BJ (cell line): ENCODE measurements around the gene IVNS1ABP. TPM values are rescaled to one million over a fixed set of nuclear protein-coding genes. Genes with fewer than 3 reads are reported as not detected.
"Not testable (repeated sequence)": the region's sequence is repeated elsewhere in the genome, so short reads cannot be mapped to it uniquely, and the experiment has no call there.

Source experiments
- CTCF ChIA-PET: fragments of 350-600 bp; formaldehyde crosslinking; extraction: SDS; loops from one replicate; lab custom pipeline; 2021; ENCODE audit warnings: antibody characterized with exemption, inconsistent platforms; lab: Yijun Ruan, JAX
- POLR2A ChIA-PET: fragments of 300-600 bp; sonication (Branson Sonifier 250); formaldehyde crosslinking; extraction: SDS; loops from one replicate; lab custom pipeline; 2021; ENCODE audit warnings: antibody characterized with exemption; lab: Charles Lee
- DNase-seq: peaks from one replicate; pipeline ENCODE4 v3.0.0-alpha.2; 2011; ENCODE audit warnings: low read depth
- H3K27me3 ChIP-seq: 2 replicates; pipeline ENCODE4 v1.6.0; 2011; ENCODE audit warnings: low read length; ENCODE audit not compliant: control insufficient read depth, insufficient read depth
- H3K36me3 ChIP-seq: 2 replicates; pipeline ENCODE4 v1.5.1; 2011; ENCODE audit warnings: low read length; ENCODE audit not compliant: control insufficient read depth, insufficient read depth
- H3K4me3 ChIP-seq: 2 replicates; pipeline ENCODE4 v1.5.1; 2011; ENCODE audit warnings: low read depth, mild to moderate bottlenecking, control low read depth, low read length
- polyA plus RNA-seq: library from polyadenylated mRNA; depleted of rRNA; stranded (reverse); fragments of >200 nt; gene quantifications from 2 replicates; pipeline ENCODE4 v1.2.3, GENCODE V29; 2011
- TF ChIP-seq, protein P1 (sequence below): IDR thresholded peaks from 2 replicates; pipeline ENCODE4 v1.5.1; 2011; ENCODE audit warnings: low read depth, mild to moderate bottlenecking, control low read depth, inconsistent platforms, low read length, moderate library complexity; ENCODE audit not compliant: insufficient read depth

The IVNS1ABP gene
- polyA plus RNA-seq, 1 experiment: 48.1 TPM

GRCh38 chr1:185262151-185262550, 54.9 kb downstream of the IVNS1ABP start:
- H3K4me3 ChIP-seq: no peak overlapping the region
- ChIA-PET POLR2A (no interaction called here), CTCF (interaction anchor here (0.6 to 1.1 kb wide), 2 partner anchors 13 to 189 kb away, joined by 3 to 5 read pairs; no protein-coding TSS in a partner anchor)
- TF ChIP-seq, protein P1, sequence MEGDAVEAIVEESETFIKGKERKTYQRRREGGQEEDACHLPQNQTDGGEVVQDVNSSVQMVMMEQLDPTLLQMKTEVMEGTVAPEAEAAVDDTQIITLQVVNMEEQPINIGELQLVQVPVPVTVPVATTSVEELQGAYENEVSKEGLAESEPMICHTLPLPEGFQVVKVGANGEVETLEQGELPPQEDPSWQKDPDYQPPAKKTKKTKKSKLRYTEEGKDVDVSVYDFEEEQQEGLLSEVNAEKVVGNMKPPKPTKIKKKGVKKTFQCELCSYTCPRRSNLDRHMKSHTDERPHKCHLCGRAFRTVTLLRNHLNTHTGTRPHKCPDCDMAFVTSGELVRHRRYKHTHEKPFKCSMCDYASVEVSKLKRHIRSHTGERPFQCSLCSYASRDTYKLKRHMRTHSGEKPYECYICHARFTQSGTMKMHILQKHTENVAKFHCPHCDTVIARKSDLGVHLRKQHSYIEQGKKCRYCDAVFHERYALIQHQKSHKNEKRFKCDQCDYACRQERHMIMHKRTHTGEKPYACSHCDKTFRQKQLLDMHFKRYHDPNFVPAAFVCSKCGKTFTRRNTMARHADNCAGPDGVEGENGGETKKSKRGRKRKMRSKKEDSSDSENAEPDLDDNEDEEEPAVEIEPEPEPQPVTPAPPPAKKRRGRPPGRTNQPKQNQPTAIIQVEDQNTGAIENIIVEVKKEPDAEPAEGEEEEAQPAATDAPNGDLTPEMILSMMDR: no peak
- no peaks in the 10 kb centered on the region for H3K27me3 ChIP-seq
- no peaks in the 10 kb centered on the region for H3K36me3 ChIP-seq
- no peak for DNase-seq

DNA sequence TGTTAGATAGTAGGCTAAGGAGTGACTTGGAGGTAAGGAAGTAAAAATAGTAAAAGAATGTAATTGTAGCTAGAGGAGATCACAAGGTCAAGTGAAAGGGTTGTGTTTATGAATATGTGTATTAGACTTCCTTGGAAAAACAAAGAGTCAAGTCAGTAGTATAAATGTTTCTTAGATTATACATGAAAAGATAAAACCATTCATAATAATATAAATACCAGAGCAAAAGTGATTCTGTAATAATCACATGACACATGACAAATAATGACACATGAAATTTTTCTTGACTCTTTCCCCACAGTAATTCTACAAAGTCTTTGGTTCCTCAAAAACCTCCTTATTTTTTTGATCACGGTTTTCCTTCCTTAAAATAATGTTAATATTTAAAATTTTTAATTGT, 56.4 kb downstream of the IVNS1ABP start:
- no peak overlapping the region for H3K4me3 ChIP-seq
- ChIA-PET CTCF (no interaction called here), POLR2A (no interaction called here)
- DNase-seq: no peak
- TF ChIP-seq, protein P1: no peak
- H3K27me3 ChIP-seq: no peaks in the 10 kb centered on the region
- no peaks in the 10 kb centered on the region for H3K36me3 ChIP-seq

- TF ChIP-seq, protein P1: no peak
These were observed 58.4 kb downstream of the IVNS1ABP start for GRCh38 chr1:185258676-185259075.

GRCh38 chr1:185257950-185258208, 59.2 kb downstream of the IVNS1ABP start:
- no peak overlapping the region for H3K4me3 ChIP-seq
- H3K27me3 ChIP-seq: no peaks in the 10 kb centered on the region
- H3K36me3 ChIP-seq: no peaks in the 10 kb centered on the region
- CTCF ChIA-PET: no interaction called here
- no peak for DNase-seq
- POLR2A ChIA-PET: no interaction called here
- TF ChIP-seq, protein P1: no peak

More at GRCh38 chr1:185258676-185259075, 58.4 kb downstream of the IVNS1ABP start:
- POLR2A ChIA-PET: interaction anchor here (0.5 kb wide), 1 partner anchor 25 kb away, joined by 3 read pairs; no protein-coding TSS in a partner anchor
- CTCF ChIA-PET: no interaction called here
- DNase-seq: no peak
- Histone ChIP-seq H3K4me3 (no peak overlapping the region), H3K36me3 (no peaks in the 10 kb centered on the region), H3K27me3 (no peaks in the 10 kb centered on the region)

DNA sequence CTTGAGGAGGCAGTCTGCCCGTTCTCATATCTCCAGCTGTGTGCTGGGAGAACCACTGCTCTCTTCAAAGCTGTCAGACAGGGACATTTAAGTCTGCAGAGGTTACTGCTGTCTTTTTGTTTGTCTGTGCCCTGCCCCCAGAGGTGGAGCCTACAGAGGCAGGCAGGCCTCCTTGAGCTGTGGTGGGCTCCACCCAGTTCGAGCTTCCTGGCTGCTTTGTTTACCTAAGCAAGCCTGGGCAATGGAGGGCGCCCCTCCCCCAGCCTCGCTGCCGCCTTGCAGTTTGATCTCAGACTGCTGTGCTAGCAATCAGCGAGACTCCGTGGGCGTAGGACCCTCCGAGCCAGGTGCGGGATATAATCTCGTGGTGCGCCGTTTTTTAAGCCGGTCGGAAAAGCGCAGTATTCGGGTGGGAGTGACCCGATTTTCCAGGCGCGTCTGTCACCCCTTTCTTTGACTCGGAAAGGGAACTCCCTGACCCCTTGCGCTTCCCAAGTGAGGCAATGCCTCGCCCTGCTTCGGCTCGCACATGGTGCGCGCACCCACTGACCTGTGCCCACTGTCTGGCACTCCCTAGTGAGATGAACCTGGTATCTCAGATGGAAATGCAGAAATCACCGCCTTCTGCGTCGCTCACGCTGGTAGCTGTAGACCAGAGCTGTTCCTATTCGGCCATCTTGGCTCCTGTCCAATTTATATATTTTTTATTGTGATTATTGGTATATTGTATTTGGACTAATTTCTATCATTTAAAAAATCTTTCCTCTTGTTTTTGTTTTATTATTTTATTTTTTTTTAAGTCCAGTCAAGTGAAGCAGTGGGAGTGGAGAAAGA, 59.7 kb downstream of the IVNS1ABP start:
- CTCF ChIA-PET, POLR2A ChIA-PET, H3K4me3 ChIP-seq, H3K36me3 ChIP-seq, H3K27me3 ChIP-seq, DNase-seq: not testable (repeated sequence)

DNA sequence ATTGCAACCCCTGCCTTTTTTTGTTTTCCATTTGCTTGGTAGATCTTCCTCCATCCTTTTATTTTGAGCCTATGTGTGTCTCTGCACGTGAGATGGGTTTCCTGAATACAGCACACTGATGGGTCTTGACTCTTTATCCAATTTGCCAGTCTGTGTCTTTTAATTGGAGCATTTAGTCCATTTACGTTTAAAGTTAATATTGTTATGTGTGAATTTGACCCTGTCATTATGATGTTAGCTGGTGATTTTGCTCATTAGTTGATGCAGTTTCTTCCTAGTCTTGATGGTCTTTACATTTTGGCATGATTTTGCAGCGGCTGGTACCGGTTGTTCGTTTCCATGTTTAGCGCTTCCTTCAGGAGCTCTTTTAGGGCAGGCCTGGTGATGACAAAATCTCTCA, 61.4 kb downstream of the IVNS1ABP start:
- POLR2A ChIA-PET, H3K4me3 ChIP-seq, DNase-seq, H3K27me3 ChIP-seq, CTCF ChIA-PET, H3K36me3 ChIP-seq: not testable (repeated sequence)

DNA sequence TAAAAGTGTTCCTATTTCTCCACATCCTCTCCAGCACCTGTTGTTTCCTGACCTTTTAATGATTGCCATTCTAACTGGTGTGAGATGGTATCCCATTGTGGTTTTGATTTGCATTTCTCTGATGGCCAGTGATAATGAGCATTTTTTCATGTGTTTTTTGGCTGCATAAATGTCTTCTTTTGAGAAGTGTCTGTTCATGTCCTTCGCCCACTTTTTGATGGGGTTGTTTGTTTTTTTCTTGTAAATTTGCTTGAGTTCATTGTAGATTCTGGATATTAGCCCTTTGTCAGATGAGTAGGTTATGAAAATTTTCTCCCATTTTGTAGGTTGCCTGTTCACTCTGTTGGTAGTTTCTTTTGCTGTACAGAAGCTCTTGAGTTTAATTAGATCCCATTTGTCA, 64.6 kb downstream of the IVNS1ABP start:
- POLR2A ChIA-PET, H3K27me3 ChIP-seq, DNase-seq, CTCF ChIA-PET, H3K4me3 ChIP-seq, H3K36me3 ChIP-seq: not testable (repeated sequence)

GRCh38 chr1:185251928-185252327, 65.1 kb downstream of the IVNS1ABP start:
- DNase-seq, H3K36me3 ChIP-seq, H3K27me3 ChIP-seq, POLR2A ChIA-PET, H3K4me3 ChIP-seq, CTCF ChIA-PET: not testable (repeated sequence)
